HG03097 (cell line): ENCODE results near the gene EPG5.
"Not testable (repeated sequence)": the region's sequence is repeated elsewhere in the genome, so short reads cannot be mapped to it uniquely, and the experiment has no call there.

Experiments
- ATAC-seq: cut with Tn5 transposase; IDR thresholded peaks from one replicate; pipeline ENCODE4 v1.9.1; 2021; ENCODE audit not compliant: unreplicated experiment, low FRiP score

Gene EPG5

GRCh38 chr18:45820106-45820745, 146.9 kb downstream of the EPG5 start:
- ATAC-seq = no peak

- not testable (repeated sequence) for ATAC-seq
Measured at GRCh38 chr18:45818765-45819164, 148.4 kb downstream of the EPG5 start.

GRCh38 chr18:45817543-45817942, 149.6 kb downstream of the EPG5 start:
- ATAC-seq = no peak

GRCh38 chr18:45814733-45815132, 152.4 kb downstream of the EPG5 start:
- not testable (repeated sequence) for ATAC-seq

- not testable (repeated sequence) for ATAC-seq
Measured at GRCh38 chr18:45807144-45807543, 160.0 kb downstream of the EPG5 start.

- no peak for ATAC-seq
Measured at GRCh38 chr18:45806226-45806625, 160.9 kb downstream of the EPG5 start.

GRCh38 chr18:45805551-45805950, 161.6 kb downstream of the EPG5 start:
- ATAC-seq = no peak

- ATAC-seq = no peak
Measured at GRCh38 chr18:45802814-45803492, 164.2 kb downstream of the EPG5 start.

GRCh38 chr18:45801416-45802004, 165.6 kb downstream of the EPG5 start:
- ATAC-seq = no peak
